NB4 (cell line): ENCODE results near the gene GINS2.

ENCODE experiments used
- CTCF ChIP-seq: IDR thresholded peaks from one replicate; pipeline ENCODE4 v1.5.1; 2012; ENCODE audit warnings: low read depth, low read length
- MAX ChIP-seq: IDR thresholded peaks from 2 replicates; pipeline ENCODE4 v1.6.1; 2011; ENCODE audit warnings: low read depth, low read length
- POLR2A ChIP-seq: IDR thresholded peaks from 2 replicates; pipeline ENCODE4 v1.6.1; 2011; ENCODE audit warnings: mild to moderate bottlenecking; ENCODE audit not compliant: insufficient read length; ENCODE audit errors: extremely low read depth

GRCh38 chr16:85676466-85676865, 12.3 kb downstream of the GINS2 start:
- TF ChIP-seq POLR2A (no peak), CTCF (no peak), MAX (no peak)
